Measurements from ENCODE around the gene RPRD2. TPM values are rescaled to one million over a fixed set of nuclear protein-coding genes. Genes with fewer than 3 reads are reported as not detected.

Gene RPRD2
- total RNA-seq, 1 experiment from 2014 or later, result 10.9 TPM

- DNase-seq (ENCODE audit: low spot score), result no peak
Observed at GRCh38 chr1:150469291-150469690, 105.3 kb downstream of the RPRD2 start.

GRCh38 chr1:150472601-150473200 is 108.8 kb downstream of the RPRD2 start:
- DNase-seq (ENCODE audit: low spot score), result no peak

GRCh38 chr1:150473659-150474058 is 109.7 kb downstream of the RPRD2 start:
- DNase-seq (ENCODE audit: low spot score), result no peak

- DNase-seq (ENCODE audit: low spot score), result no peak
Observed at GRCh38 chr1:150474869-150475268, 110.9 kb downstream of the RPRD2 start.

GRCh38 chr1:150476754-150477153 is 112.8 kb downstream of the RPRD2 start:
- DNase-seq (ENCODE audit: low spot score), result no peak

GRCh38 chr1:150477320-150477719 is 113.4 kb downstream of the RPRD2 start:
- no peak for DNase-seq (ENCODE audit: low spot score)

- no peak for DNase-seq (ENCODE audit: low spot score)
Observed at GRCh38 chr1:150477733-150478132, 113.8 kb downstream of the RPRD2 start.

- no peak for DNase-seq (ENCODE audit: low spot score)
Observed at GRCh38 chr1:150479370-150479769, 115.4 kb downstream of the RPRD2 start.

GRCh38 chr1:150479927-150480352 is 116.0 kb downstream of the RPRD2 start:
- DNase-seq (ENCODE audit: low spot score), result no peak

- DNase-seq (ENCODE audit: low spot score), result no peak
Observed at GRCh38 chr1:150484431-150484830, 120.5 kb downstream of the RPRD2 start.

GRCh38 chr1:150484861-150485260 is 120.9 kb downstream of the RPRD2 start:
- peak; percentile 52 for DNase-seq (ENCODE audit: low spot score)

- peak; percentile 100 for DNase-seq (ENCODE audit: low spot score)
Observed at GRCh38 chr1:150486966-150487762, 123.2 kb downstream of the RPRD2 start, which contains the start of gene TARS2. TSS of gene TARS2 (plus strand) at chr1:150487419. CDS start at chr1:150487451, 32 bp downstream.

- no peak for DNase-seq (ENCODE audit: low spot score)
Observed at GRCh38 chr1:150487763-150488115, 123.8 kb downstream of the RPRD2 start.

- DNase-seq (ENCODE audit: low spot score), result no peak
Observed at GRCh38 chr1:150493175-150493574, 129.2 kb downstream of the RPRD2 start.

- DNase-seq (ENCODE audit: low spot score), result no peak
Observed at GRCh38 chr1:150498342-150498741, 134.4 kb downstream of the RPRD2 start.

- DNase-seq (ENCODE audit: low spot score), result no peak
Observed at GRCh38 chr1:150505431-150505830, 141.5 kb downstream of the RPRD2 start.

- DNase-seq (ENCODE audit: low spot score), result peak; percentile 95
Observed at GRCh38 chr1:150507912-150508864, 144.2 kb downstream of the RPRD2 start, which contains the start of gene ECM1. TSS of gene ECM1 (plus strand) at chr1:150508109. CDS start at chr1:150508210, 101 bp downstream.

- no peak for DNase-seq (ENCODE audit: low spot score)
Observed at GRCh38 chr1:150508982-150509381, 145.0 kb downstream of the RPRD2 start.

- no peak for DNase-seq (ENCODE audit: low spot score)
Observed at GRCh38 chr1:150511551-150511950, 147.6 kb downstream of the RPRD2 start.

GRCh38 chr1:150511985-150512660 is 148.2 kb downstream of the RPRD2 start:
- no peak for DNase-seq (ENCODE audit: low spot score)

- no peak for DNase-seq (ENCODE audit: low spot score)
Observed at GRCh38 chr1:150512846-150513245, 148.9 kb downstream of the RPRD2 start.
